Colon (tissue), 2 donors: ENCODE measurements around the gene SLC22A23.

ENCODE experiments used
- FAIRE-seq: peaks from 2 replicates; lab custom pipeline; 2012; peaks lifted over from hg19 to GRCh38; lab: Jason Lieb, UNC
- donor health status: control.
- donor health status: control.

The SLC22A23 gene

GRCh38 chr6:3351829-3352524, 104.9 kb downstream of the SLC22A23 start:
- no peak for FAIRE-seq

GRCh38 chr6:3351105-3351676, 105.7 kb downstream of the SLC22A23 start:
- no peak for FAIRE-seq

- FAIRE-seq, result no peak
Measured at GRCh38 chr6:3350252-3350796, 106.5 kb downstream of the SLC22A23 start.

GRCh38 chr6:3349388-3350251, 107.2 kb downstream of the SLC22A23 start:
- FAIRE-seq, result no peak

GRCh38 chr6:3348821-3349220, 108.0 kb downstream of the SLC22A23 start:
- no peak for FAIRE-seq

GRCh38 chr6:3347826-3348225, 109.0 kb downstream of the SLC22A23 start:
- FAIRE-seq, result no peak

GRCh38 chr6:3347247-3347646, 109.6 kb downstream of the SLC22A23 start:
- no peak for FAIRE-seq

- FAIRE-seq, result no peak
Measured at GRCh38 chr6:3346476-3346875, 110.4 kb downstream of the SLC22A23 start.

GRCh38 chr6:3345836-3346235, 111.0 kb downstream of the SLC22A23 start:
- FAIRE-seq, result no peak

GRCh38 chr6:3343089-3343883, 113.6 kb downstream of the SLC22A23 start:
- no peak for FAIRE-seq

GRCh38 chr6:3341467-3341866, 115.4 kb downstream of the SLC22A23 start:
- no peak for FAIRE-seq

- FAIRE-seq, result no peak
Measured at GRCh38 chr6:3340894-3341293, 116.0 kb downstream of the SLC22A23 start.

GRCh38 chr6:3340358-3340802, 116.5 kb downstream of the SLC22A23 start:
- no peak for FAIRE-seq

GRCh38 chr6:3339811-3340210, 117.0 kb downstream of the SLC22A23 start:
- no peak for FAIRE-seq

- FAIRE-seq, result no peak
Measured at GRCh38 chr6:3337521-3338350, 119.1 kb downstream of the SLC22A23 start.

- FAIRE-seq, result no peak
Measured at GRCh38 chr6:3336859-3337515, 119.9 kb downstream of the SLC22A23 start.

GRCh38 chr6:3336066-3336786, 120.6 kb downstream of the SLC22A23 start:
- FAIRE-seq, result no peak

- FAIRE-seq, result no peak
Measured at GRCh38 chr6:3335169-3335568, 121.7 kb downstream of the SLC22A23 start.

GRCh38 chr6:3334555-3334954, 122.3 kb downstream of the SLC22A23 start:
- no peak for FAIRE-seq

GRCh38 chr6:3333263-3333662, 123.6 kb downstream of the SLC22A23 start:
- no peak for FAIRE-seq
